ENCODE data around the gene KLHL3. TPM values are rescaled to one million over a fixed set of nuclear protein-coding genes. Genes with fewer than 3 reads are reported as not detected.

The KLHL3 gene
- total RNA-seq, 1 experiment from 2014 or later: 0.58 TPM

GRCh38 chr5:137581776-137582175 lies 154.1 kb downstream of the KLHL3 start:
- intact Hi-C loops (cut with micrococcal nuclease; ENCODE audit: unreplicated experiment): no loop called here
- CTCF ChIA-PET: no interaction called here
- Histone ChIP-seq H3K4me3 (ENCODE audit: low read depth, low read length, poor library complexity, severe bottlenecking) (no peak overlapping the region), H3K27ac (ENCODE audit: low read depth, low read length, poor library complexity, severe bottlenecking) (no peak overlapping the region), H3K4me1 (ENCODE audit: insufficient read depth, low read length, poor library complexity, severe bottlenecking) (peaks cover 14% of the 10 kb centered on the region), H3K27me3 (replicated peaks; ENCODE audit: insufficient read depth, low read depth, low read length, poor library complexity) (no peaks in the 10 kb centered on the region), H3K36me3 (ENCODE audit: insufficient read depth, low read length, poor library complexity, severe bottlenecking) (no peaks in the 10 kb centered on the region), H3K9me3 (ENCODE audit: low read depth, low read length, poor library complexity, severe bottlenecking) (no peaks in the 10 kb centered on the region)
- no peak for DNase-seq (ENCODE audit: low spot score)
- TF ChIP-seq EZH2 (IDR thresholded peaks at IDR 0.05; ENCODE audit: borderline replicate concordance, low read depth, low read length, poor library complexity, severe bottlenecking): no peak
- TF ChIP-seq CTCF (conservative IDR thresholded peaks at IDR 0.05; ENCODE audit: low read depth, low read length): no peak
- POLR2A ChIA-PET (ENCODE audit: low non-redundant PET): no interaction called here
- no TSS peak for BruUV-seq (replicated peaks)

GRCh38 chr5:137580030-137580429 lies 155.9 kb downstream of the KLHL3 start:
- intact Hi-C loops (cut with micrococcal nuclease; ENCODE audit: unreplicated experiment): no loop called here
- no peak for TF ChIP-seq EZH2 (IDR thresholded peaks at IDR 0.05; ENCODE audit: borderline replicate concordance, low read depth, low read length, poor library complexity, severe bottlenecking)
- peak; percentile 52 for TF ChIP-seq CTCF (conservative IDR thresholded peaks at IDR 0.05; ENCODE audit: low read depth, low read length)
- no TSS peak for BruUV-seq (replicated peaks)

GRCh38 chr5:137575847-137576246 lies 160.0 kb downstream of the KLHL3 start:
- Histone ChIP-seq H3K27me3 (replicated peaks; ENCODE audit: insufficient read depth, low read depth, low read length, poor library complexity) (no peaks in the 10 kb centered on the region), H3K36me3 (ENCODE audit: insufficient read depth, low read length, poor library complexity, severe bottlenecking) (no peaks in the 10 kb centered on the region), H3K27ac (ENCODE audit: low read depth, low read length, poor library complexity, severe bottlenecking) (peak overlapping the region; percentile 68), H3K9me3 (ENCODE audit: low read depth, low read length, poor library complexity, severe bottlenecking) (no peaks in the 10 kb centered on the region), H3K4me1 (ENCODE audit: insufficient read depth, low read length, poor library complexity, severe bottlenecking) (peaks cover 38% of the 10 kb centered on the region), H3K4me3 (ENCODE audit: low read depth, low read length, poor library complexity, severe bottlenecking) (no peak overlapping the region)
- no peak for TF ChIP-seq EZH2 (IDR thresholded peaks at IDR 0.05; ENCODE audit: borderline replicate concordance, low read depth, low read length, poor library complexity, severe bottlenecking)
- TF ChIP-seq CTCF (conservative IDR thresholded peaks at IDR 0.05; ENCODE audit: low read depth, low read length): no peak
- CTCF ChIA-PET: no interaction called here
- DNase-seq (ENCODE audit: low spot score): peak; percentile 98
- intact Hi-C loops (cut with micrococcal nuclease; ENCODE audit: unreplicated experiment): no loop called here
- BruUV-seq (replicated peaks): no TSS peak
- POLR2A ChIA-PET (ENCODE audit: low non-redundant PET): no interaction called here

More at GRCh38 chr5:137580030-137580429, 155.9 kb downstream of the KLHL3 start:
- POLR2A ChIA-PET (ENCODE audit: low non-redundant PET): no interaction called here
- H3K9me3 ChIP-seq (ENCODE audit: low read depth, low read length, poor library complexity, severe bottlenecking): no peaks in the 10 kb centered on the region
- CTCF ChIA-PET: no interaction called here
- H3K27ac ChIP-seq (ENCODE audit: low read depth, low read length, poor library complexity, severe bottlenecking): no peak overlapping the region
- no peaks in the 10 kb centered on the region for H3K36me3 ChIP-seq (ENCODE audit: insufficient read depth, low read length, poor library complexity, severe bottlenecking)
- H3K27me3 ChIP-seq (replicated peaks; ENCODE audit: insufficient read depth, low read depth, low read length, poor library complexity): no peaks in the 10 kb centered on the region
- H3K4me1 ChIP-seq (ENCODE audit: insufficient read depth, low read length, poor library complexity, severe bottlenecking): peaks cover 31% of the 10 kb centered on the region
- no peak overlapping the region for H3K4me3 ChIP-seq (ENCODE audit: low read depth, low read length, poor library complexity, severe bottlenecking)
- no peak for DNase-seq (ENCODE audit: low spot score)

Data from A673 (cell line).